Measurements from ENCODE around the gene ANXA4.

GRCh38 chr2:69774984-69775982 is 33.3 kb downstream of the ANXA4 start:
- TF ChIP-seq CTCF (IDR thresholded peaks at IDR 0.05) (no peak), POLR2A (IDR thresholded peaks at IDR 0.05) (no peak)
